OCI-LY3 (cell line): ENCODE measurements around the gene PPP1R37.

ENCODE experiments used
- H2AFZ ChIP-seq: fragments of 200-600, 300-600 bp; shearing (Covaris generic); 2 replicates; pipeline ENCODE4 v1.6.0; 2014; ENCODE audit warnings: antibody characterized with exemption, low read depth, low read length
- H3K27ac ChIP-seq: fragments of 200-600, 300-600 bp; sonication (generic); 2 replicates; pipeline ENCODE4 v1.5.1; 2014; ENCODE audit warnings: mild to moderate bottlenecking, low read length, moderate library complexity, mixed read lengths
- H3K27me3 ChIP-seq: fragments of 200-600, 300-600 bp; sonication (generic); 2 replicates; pipeline ENCODE4 v1.6.1; 2014; ENCODE audit warnings: low read depth, low read length, mixed read lengths
- H3K36me3 ChIP-seq: fragments of 200-600, 300-600 bp; sonication (generic); replicated peaks from 2 replicates; pipeline ENCODE3; 2014; ENCODE audit warnings: low read depth, low read length, mixed read lengths
- H3K4me1 ChIP-seq: fragments of 300-600, 200-600 bp; sonication (generic); 2 replicates; pipeline ENCODE4 v1.6.1; 2014; ENCODE audit warnings: low read length, mixed read lengths
- H3K4me2 ChIP-seq: fragments of 200-600, 300-600 bp; sonication (generic); 2 replicates; pipeline ENCODE4 v1.6.1; 2014; ENCODE audit warnings: low read length, mixed read lengths
- H3K4me3 ChIP-seq: fragments of 300-600, 200-600 bp; sonication (generic); 2 replicates; pipeline ENCODE4 v1.5.1; 2014; ENCODE audit warnings: antibody characterized with exemption, mild to moderate bottlenecking, low read length, moderate library complexity
- H3K79me2 ChIP-seq: fragments of 300-600, 200-600 bp; shearing (Covaris generic); 2 replicates; pipeline ENCODE4 v1.6.1; 2014; ENCODE audit warnings: mild to moderate bottlenecking, low read length, mixed read lengths
- H3K9ac ChIP-seq: fragments of 300-600, 200-600 bp; shearing (Covaris generic); 2 replicates; pipeline ENCODE4 v1.6.0; 2014; ENCODE audit warnings: mild to moderate bottlenecking, low read length, moderate library complexity
- H3K9me3 ChIP-seq: fragments of 200-600, 300-600 bp; shearing (Covaris generic); 2 replicates; pipeline ENCODE4 v1.6.1; 2014; ENCODE audit warnings: low read length, mixed read lengths; ENCODE audit not compliant: insufficient read depth
- H4K20me1 ChIP-seq: fragments of 200-600, 300-600 bp; sonication (generic); 2 replicates; pipeline ENCODE4 v1.6.1; 2016; ENCODE audit warnings: low read length, mixed read lengths; ENCODE audit not compliant: insufficient read depth
- EZH2phosphoT487 ChIP-seq: fragments of 200-600 bp; shearing (Covaris generic); IDR thresholded peaks from 2 replicates; pipeline ENCODE4 v1.6.1; 2018; ENCODE audit warnings: antibody characterized with exemption, mixed run types, low read depth
- TF ChIP-seq, protein P1 (sequence below): fragments of 200-600, 300-600 bp; sonication (generic); IDR thresholded peaks from 2 replicates; pipeline ENCODE4 v1.5.1; 2014; ENCODE audit warnings: antibody characterized with exemption, low read length, low read depth

Gene PPP1R37

GRCh38 chr19:45133661-45134060, 40.7 kb downstream of the PPP1R37 start:
- TF ChIP-seq, protein P1, sequence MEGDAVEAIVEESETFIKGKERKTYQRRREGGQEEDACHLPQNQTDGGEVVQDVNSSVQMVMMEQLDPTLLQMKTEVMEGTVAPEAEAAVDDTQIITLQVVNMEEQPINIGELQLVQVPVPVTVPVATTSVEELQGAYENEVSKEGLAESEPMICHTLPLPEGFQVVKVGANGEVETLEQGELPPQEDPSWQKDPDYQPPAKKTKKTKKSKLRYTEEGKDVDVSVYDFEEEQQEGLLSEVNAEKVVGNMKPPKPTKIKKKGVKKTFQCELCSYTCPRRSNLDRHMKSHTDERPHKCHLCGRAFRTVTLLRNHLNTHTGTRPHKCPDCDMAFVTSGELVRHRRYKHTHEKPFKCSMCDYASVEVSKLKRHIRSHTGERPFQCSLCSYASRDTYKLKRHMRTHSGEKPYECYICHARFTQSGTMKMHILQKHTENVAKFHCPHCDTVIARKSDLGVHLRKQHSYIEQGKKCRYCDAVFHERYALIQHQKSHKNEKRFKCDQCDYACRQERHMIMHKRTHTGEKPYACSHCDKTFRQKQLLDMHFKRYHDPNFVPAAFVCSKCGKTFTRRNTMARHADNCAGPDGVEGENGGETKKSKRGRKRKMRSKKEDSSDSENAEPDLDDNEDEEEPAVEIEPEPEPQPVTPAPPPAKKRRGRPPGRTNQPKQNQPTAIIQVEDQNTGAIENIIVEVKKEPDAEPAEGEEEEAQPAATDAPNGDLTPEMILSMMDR: no peak
- no peak for TF ChIP-seq EZH2phosphoT487
- no peak overlapping the region for H2AFZ ChIP-seq
- H3K27ac ChIP-seq: no peak overlapping the region
- no peaks in the 10 kb centered on the region for H3K27me3 ChIP-seq
- peaks cover 2% of the 10 kb centered on the region for H3K36me3 ChIP-seq
- H3K4me3 ChIP-seq: no peak overlapping the region
- peaks cover 28% of the 10 kb centered on the region for H3K4me1 ChIP-seq
- H4K20me1 ChIP-seq: no peaks in the 10 kb centered on the region
- no peak overlapping the region for H3K9ac ChIP-seq
- H3K9me3 ChIP-seq: no peaks in the 10 kb centered on the region
- peaks cover 17% of the 10 kb centered on the region for H3K79me2 ChIP-seq
- no peak overlapping the region for H3K4me2 ChIP-seq

DNA sequence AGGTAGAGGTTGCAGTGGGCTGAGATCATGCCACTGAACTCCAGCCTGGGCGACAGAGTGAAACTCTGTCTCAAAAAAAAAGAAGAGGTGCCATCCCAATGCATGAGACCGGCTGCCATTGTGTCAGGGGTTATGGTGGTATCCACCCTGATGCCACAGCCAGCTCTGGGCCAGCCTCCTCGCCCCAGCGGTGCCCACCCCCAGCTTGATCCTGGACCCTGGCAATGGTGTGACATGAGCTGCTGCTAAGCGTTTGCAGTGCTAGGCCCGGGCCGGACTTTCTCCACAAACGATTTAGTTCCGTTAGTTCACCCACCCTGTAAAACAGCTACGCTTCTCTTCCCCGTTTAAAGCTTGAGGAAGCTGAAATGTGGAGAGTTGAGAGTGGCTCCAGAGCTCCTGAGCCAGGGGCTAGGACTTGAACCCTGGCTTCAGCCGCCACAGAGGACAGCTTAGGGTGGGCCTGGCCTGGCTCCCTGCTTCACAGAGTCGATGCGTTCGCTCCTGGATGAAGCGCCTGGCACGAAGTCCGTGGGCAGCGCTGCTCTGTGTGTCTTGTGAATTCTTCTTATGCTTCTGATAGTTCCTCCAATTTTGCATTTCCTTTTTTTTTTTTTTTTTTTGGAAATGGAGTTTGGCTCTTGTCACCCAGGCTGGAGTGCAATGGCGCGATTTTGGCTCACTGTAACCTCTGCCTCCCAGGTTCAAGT, 42.4 kb downstream of the PPP1R37 start:
- H3K4me2 ChIP-seq: no peak overlapping the region
- H3K36me3 ChIP-seq: peaks cover 2% of the 10 kb centered on the region
- no peaks in the 10 kb centered on the region for H3K27me3 ChIP-seq
- no peak overlapping the region for H3K4me3 ChIP-seq
- TF ChIP-seq EZH2phosphoT487: no peak
- TF ChIP-seq, protein P1: no peak
- H3K4me1 ChIP-seq: peaks cover 28% of the 10 kb centered on the region
- H4K20me1 ChIP-seq: no peaks in the 10 kb centered on the region
- H3K79me2 ChIP-seq: peaks cover 16% of the 10 kb centered on the region
- no peak overlapping the region for H2AFZ ChIP-seq
- H3K9me3 ChIP-seq: no peaks in the 10 kb centered on the region
- H3K27ac ChIP-seq: no peak overlapping the region
- H3K9ac ChIP-seq: no peak overlapping the region

- peak overlapping the region; percentile 72 for H3K4me3 ChIP-seq
- H3K36me3 ChIP-seq: peaks cover 2% of the 10 kb centered on the region
- H3K79me2 ChIP-seq: peaks cover 16% of the 10 kb centered on the region
- H2AFZ ChIP-seq: no peak overlapping the region
- no peak for TF ChIP-seq EZH2phosphoT487
- TF ChIP-seq, protein P1: no peak
- no peaks in the 10 kb centered on the region for H3K27me3 ChIP-seq
- peak overlapping the region; percentile 95 for H3K4me2 ChIP-seq
- peak overlapping the region; percentile 86 for H3K9ac ChIP-seq
- H3K4me1 ChIP-seq: peaks cover 28% of the 10 kb centered on the region
- peak overlapping the region; percentile 89 for H3K27ac ChIP-seq
- no peaks in the 10 kb centered on the region for H4K20me1 ChIP-seq
- H3K9me3 ChIP-seq: no peaks in the 10 kb centered on the region
Measured at GRCh38 chr19:45136507-45137178, 43.7 kb downstream of the PPP1R37 start.

- peak overlapping the region; percentile 72 for H3K4me3 ChIP-seq
Measured at GRCh38 chr19:45137179-45137761, 44.3 kb downstream of the PPP1R37 start.

More at GRCh38 chr19:45137179-45137761, 44.3 kb downstream of the PPP1R37 start:
- TF ChIP-seq EZH2phosphoT487: no peak
- Histone ChIP-seq H4K20me1 (no peaks in the 10 kb centered on the region), H3K9me3 (no peaks in the 10 kb centered on the region), H3K4me2 (peak overlapping the region; percentile 95), H3K27me3 (no peaks in the 10 kb centered on the region), H2AFZ (no peak overlapping the region; the same call in 1 of the 2 replicates), H3K4me1 (peaks cover 28% of the 10 kb centered on the region), H3K79me2 (peaks cover 16% of the 10 kb centered on the region), H3K36me3 (peaks cover 2% of the 10 kb centered on the region), H3K27ac (peak overlapping the region; percentile 89), H3K9ac (peak overlapping the region; percentile 86)
